ENCODE data around the gene SNRPB.

Gene SNRPB

GRCh38 chr20:2470423-2471193, at the start of gene SNRPB (continued):
- TF ChIP-seq ZNF830 (tag by site-specific recombination; IDR thresholded peaks at IDR 0.05; ENCODE audit: low read depth) = no peak
- TF ChIP-seq PRDM1 (tag by site-specific recombination; IDR thresholded peaks at IDR 0.05) = peak; percentile 99
- TF ChIP-seq ZNF664 (tag by site-specific recombination; IDR thresholded peaks at IDR 0.05) = no peak; the same call in none of the 2 replicates
- TF ChIP-seq ZNF529 (tag by site-specific recombination; IDR thresholded peaks at IDR 0.05; ENCODE audit: insufficient replicate concordance) = no peak
- TF ChIP-seq ZNF366 (tag by site-specific recombination; conservative IDR thresholded peaks at IDR 0.05) = peak; percentile 86
- peak; percentile 41 for TF ChIP-seq ZBTB26 (tag by site-specific recombination; optimal IDR thresholded peaks at IDR 0.05)
- TF ChIP-seq ZNF23 (tag by site-specific recombination; IDR thresholded peaks at IDR 0.05; ENCODE audit: borderline replicate concordance) = no peak
- peak; percentile 98 for TF ChIP-seq ZFP37 (tag by site-specific recombination; IDR thresholded peaks at IDR 0.05)
- peak; percentile 86 for TF ChIP-seq ZNF394 (tag by site-specific recombination; IDR thresholded peaks at IDR 0.05; ENCODE audit: borderline replicate concordance)
- peak; percentile 64; the same call in 1 of the 2 replicates for TF ChIP-seq ZBTB6 (tag by site-specific recombination; IDR thresholded peaks at IDR 0.05)
- TF ChIP-seq ZNF280D (tag by site-specific recombination; IDR thresholded peaks at IDR 0.05) = no peak
- TF ChIP-seq ZNF2 (tag by site-specific recombination; IDR thresholded peaks at IDR 0.05) = peak; percentile 95
- no peak for TF ChIP-seq ZNF175 (tag by site-specific recombination; IDR thresholded peaks at IDR 0.05)
- no peak for TF ChIP-seq GFI1B (tag by site-specific recombination; IDR thresholded peaks at IDR 0.05)
- no peak for TF ChIP-seq ZNF292 (tag by site-specific recombination; IDR thresholded peaks at IDR 0.05; ENCODE audit: borderline replicate concordance, low read depth)
- TF ChIP-seq YY2 (tag by site-specific recombination; IDR thresholded peaks at IDR 0.05) = peak; percentile 78
- no peak for TF ChIP-seq ZNF248 (tag by site-specific recombination; IDR thresholded peaks at IDR 0.05)
- TF ChIP-seq ZFP3 (tag by site-specific recombination; IDR thresholded peaks at IDR 0.05; ENCODE audit: low read depth) = no peak
- no peak for TF ChIP-seq ZNF555 (tag by site-specific recombination; conservative IDR thresholded peaks at IDR 0.05)
- TF ChIP-seq ZNF114 (tag by site-specific recombination; IDR thresholded peaks at IDR 0.05) = no peak
- TF ChIP-seq ZNF138 (tag by site-specific recombination; IDR thresholded peaks at IDR 0.05; ENCODE audit: borderline replicate concordance) = peak; percentile 84; the same call in 1 of the 2 replicates
- TF ChIP-seq ZFP41 (tag by site-specific recombination; IDR thresholded peaks at IDR 0.05; ENCODE audit: borderline replicate concordance) = 0 out of 2 replicates have a peak, but pooled peaks have one; percentile 78
- TF ChIP-seq ZNF521 (tag by site-specific recombination; IDR thresholded peaks at IDR 0.05) = no peak
- TF ChIP-seq MZF1 (tag by site-specific recombination; IDR thresholded peaks at IDR 0.05; ENCODE audit: borderline replicate concordance) = no peak; the same call in 1 of the 2 replicates
- peak; percentile 70 for TF ChIP-seq ZSCAN23 (tag by site-specific recombination; IDR thresholded peaks at IDR 0.05)
- TF ChIP-seq ZBTB7A (tag by site-specific recombination; IDR thresholded peaks at IDR 0.05; ENCODE audit: low read depth) = peak; percentile 56; the same call in 1 of the 2 replicates
- 0 out of 2 replicates have a peak, but pooled peaks have one; percentile 38 for TF ChIP-seq ZNF223 (tag by site-specific recombination; IDR thresholded peaks at IDR 0.05)
- no peak for TF ChIP-seq ZNF211 (tag by site-specific recombination; IDR thresholded peaks at IDR 0.05; ENCODE audit: low read depth)
- peak; percentile 64 for TF ChIP-seq ZNF610 (tag by site-specific recombination; IDR thresholded peaks at IDR 0.05; ENCODE audit: borderline replicate concordance)
- peak; percentile 82; the same call in 1 of the 2 replicates for TF ChIP-seq REPIN1 (tag by site-specific recombination; IDR thresholded peaks at IDR 0.05; ENCODE audit: low read depth)
- peak; percentile 26; the same call in 1 of the 2 replicates for TF ChIP-seq ZIC2 (tag by site-specific recombination; IDR thresholded peaks at IDR 0.05)
- peak; percentile 96; the same call in 1 of the 2 replicates for TF ChIP-seq ZNF324 (tag by site-specific recombination; IDR thresholded peaks at IDR 0.05)
- TF ChIP-seq ZNF510 (tag by site-specific recombination; IDR thresholded peaks at IDR 0.05; ENCODE audit: insufficient replicate concordance) = no peak
- no peak for TF ChIP-seq ZNF596 (tag by site-specific recombination; IDR thresholded peaks at IDR 0.05)
- TF ChIP-seq KLF16 (tag by site-specific recombination; IDR thresholded peaks at IDR 0.05) = peak; percentile 52; the same call in 1 of the 2 replicates
- 0 out of 2 replicates have a peak, but pooled peaks have one; percentile 70 for TF ChIP-seq HOXC10 (CRISPR knock-in tag; IDR thresholded peaks at IDR 0.05)

All from HEK293 (cell line).